HepG2 (cell line): Measurements from ENCODE around the gene SNX15. TPM values are rescaled to one million over a fixed set of nuclear protein-coding genes. Genes with fewer than 3 reads are reported as not detected.
A peak's percentile ranks its signal among the peaks of the same experiment; 100 is the strongest.

Experiments used
- FOXA3 ChIP-seq: IDR thresholded peaks from 2 replicates; pipeline ENCODE4 v1.6.1; 2016; ENCODE audit warnings: missing genetic modification reagents, missing compliant biosample characterization
- PAXIP1 ChIP-seq: sonication (generic); formaldehyde crosslinking; conservative IDR thresholded peaks from 2 replicates; pipeline ENCODE4 v1.4.0; 2020; ENCODE audit warnings: mild to moderate bottlenecking, missing genetic modification reagents, moderate library complexity
- SAP130 ChIP-seq: IDR thresholded peaks from 2 replicates; pipeline ENCODE4 v1.6.1; 2016; ENCODE audit warnings: low read depth
- SOX13 ChIP-seq, 3 experiments: fragments of 450-650 bp in 1 of 3; sonication (generic) in 1 of 3; formaldehyde crosslinking in 1 of 3; IDR thresholded peaks in 2 of 3; conservative IDR thresholded peaks in 1 of 3; 2 replicates each; pipeline versions ENCODE4 v1.5.0 to v1.6.1; 2016 to 2020; ENCODE audit warnings: antibody characterized with exemption in 1 of 3, mild to moderate bottlenecking in 1 of 3, missing compliant biosample characterization in 1 of 3, missing genetic modification reagents in 1 of 3, moderate library complexity in 1 of 3
- SP1 ChIP-seq, 2 experiments: fragments of 450-650 bp in 1 of 2; sonication (generic) in 1 of 2; formaldehyde crosslinking in 1 of 2; IDR thresholded peaks; 2 replicates each; pipeline versions ENCODE4 v1.4.0 to v1.6.1; 2016 to 2020; ENCODE audit warnings: missing genetic modification reagents in 1 of 2
- TEAD3 ChIP-seq: optimal IDR thresholded peaks from 2 replicates; pipeline ENCODE3; 2016; ENCODE audit warnings: borderline replicate concordance
- TGIF2 ChIP-seq: IDR thresholded peaks from 2 replicates; pipeline ENCODE4 v1.6.1; 2016; ENCODE audit warnings: control low read depth, missing compliant biosample characterization
- UBTF ChIP-seq: sonication (generic); formaldehyde crosslinking; IDR thresholded peaks from 2 replicates; pipeline ENCODE4 v1.4.0; 2020; ENCODE audit warnings: mild to moderate bottlenecking, missing genetic modification reagents
- XBP1 ChIP-seq: sonication (generic); formaldehyde crosslinking; IDR thresholded peaks from 2 replicates; pipeline ENCODE4 v1.5.0; 2020; ENCODE audit warnings: missing genetic modification reagents
- ZNF30 ChIP-seq: sonication (generic); formaldehyde crosslinking; IDR thresholded peaks from 2 replicates; pipeline ENCODE4 v1.5.0; 2020; ENCODE audit warnings: mild to moderate bottlenecking, missing genetic modification reagents
- ZNF350 ChIP-seq: sonication (generic); formaldehyde crosslinking; IDR thresholded peaks from 2 replicates; pipeline ENCODE4 v1.4.0; 2020; ENCODE audit warnings: mild to moderate bottlenecking, low read depth, missing genetic modification reagents, borderline replicate concordance
- ZNF367 ChIP-seq: sonication (generic); formaldehyde crosslinking; IDR thresholded peaks from 2 replicates; pipeline ENCODE4 v1.4.0; 2020; ENCODE audit warnings: missing genetic modification reagents, borderline replicate concordance
- ZNF678 ChIP-seq: sonication (generic); formaldehyde crosslinking; IDR thresholded peaks from 2 replicates; pipeline ENCODE4 v1.4.0; 2020; ENCODE audit warnings: mild to moderate bottlenecking, missing genetic modification reagents
- ZSCAN25 ChIP-seq: sonication (generic); formaldehyde crosslinking; IDR thresholded peaks from 2 replicates; pipeline ENCODE4 v1.8.0; 2022; ENCODE audit warnings: mild to moderate bottlenecking, missing genetic modification reagents
- polyA plus RNA-seq, 8 experiments: library from polyadenylated mRNA; depleted of rRNA in 3 of 8; stranded (reverse) in 7 of 8; unstranded in 1 of 8; fragments of >200 nt; fragmentation: Illumina TruSeq in 4 of 8; extraction: Trizol in 4 of 8; gene quantifications; 2 replicates each; pipeline versions ENCODE4 v1.2.1 to v1.2.3, GENCODE V29; 2011 to 2016; ENCODE audit warnings: low read depth in 4 of 8, missing spikeins in 1 of 8, mixed read lengths in 1 of 8; ENCODE audit not compliant: insufficient read depth in 1 of 8
- total RNA-seq, 5 experiments: library from RNA; depleted of rRNA; stranded (reverse); fragments of >200 nt; fragmentation: Illumina TruSeq; extraction: Trizol; gene quantifications; 2 replicates each; pipeline ENCODE4 v1.2.3, GENCODE V29; 2016; ENCODE audit warnings: low read depth in 1 of 5
- TF ChIP-seq, protein P1 (sequence below): sonication (generic); formaldehyde crosslinking; IDR thresholded peaks from 2 replicates; pipeline ENCODE4 v1.4.0; 2020; ENCODE audit warnings: missing genetic modification reagents
- TF ChIP-seq, protein P2 (sequence below): IDR thresholded peaks from 2 replicates; pipeline ENCODE4 v1.6.1; 2016

The SNX15 gene
- total and polyA plus RNA-seq, 2 of the 13 experiments (the other 11 are each of a cell fraction or from before 2014, with no cell fraction given) = 19.1 to 22.6 TPM

GRCh38 chr11:65027213-65028067, at the start of gene SNX15 (continued):
- TF ChIP-seq SOX13 (IDR thresholded peaks at IDR 0.05) = no peak
- TF ChIP-seq SOX13 (CRISPR knock-in tag; conservative IDR thresholded peaks at IDR 0.05 in 1 of 2, IDR thresholded peaks at IDR 0.05 in 1 of 2) = peak in 1 of 2 experiments; percentile 14; a peak in 1 of 4 replicates
- TF ChIP-seq, protein P1, sequence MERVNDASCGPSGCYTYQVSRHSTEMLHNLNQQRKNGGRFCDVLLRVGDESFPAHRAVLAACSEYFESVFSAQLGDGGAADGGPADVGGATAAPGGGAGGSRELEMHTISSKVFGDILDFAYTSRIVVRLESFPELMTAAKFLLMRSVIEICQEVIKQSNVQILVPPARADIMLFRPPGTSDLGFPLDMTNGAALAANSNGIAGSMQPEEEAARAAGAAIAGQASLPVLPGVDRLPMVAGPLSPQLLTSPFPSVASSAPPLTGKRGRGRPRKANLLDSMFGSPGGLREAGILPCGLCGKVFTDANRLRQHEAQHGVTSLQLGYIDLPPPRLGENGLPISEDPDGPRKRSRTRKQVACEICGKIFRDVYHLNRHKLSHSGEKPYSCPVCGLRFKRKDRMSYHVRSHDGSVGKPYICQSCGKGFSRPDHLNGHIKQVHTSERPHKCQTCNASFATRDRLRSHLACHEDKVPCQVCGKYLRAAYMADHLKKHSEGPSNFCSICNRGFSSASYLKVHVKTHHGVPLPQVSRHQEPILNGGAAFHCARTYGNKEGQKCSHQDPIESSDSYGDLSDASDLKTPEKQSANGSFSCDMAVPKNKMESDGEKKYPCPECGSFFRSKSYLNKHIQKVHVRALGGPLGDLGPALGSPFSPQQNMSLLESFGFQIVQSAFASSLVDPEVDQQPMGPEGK = 0 out of 2 replicates have a peak, but pooled peaks have one; percentile 40
- TF ChIP-seq ZNF350 (CRISPR knock-in tag) = peak; percentile 83; the same call in 1 of the 2 replicates
- TF ChIP-seq TGIF2 = peak; percentile 18; the same call in 1 of the 2 replicates
- TF ChIP-seq TEAD3 (CRISPR knock-in tag) = peak; percentile 6
- TF ChIP-seq ZNF367 (CRISPR knock-in tag) = no peak
- peak; percentile 82 for TF ChIP-seq UBTF (CRISPR knock-in tag)
- no peak for TF ChIP-seq SP1 (IDR thresholded peaks at IDR 0.05)
- peak; percentile 50 for TF ChIP-seq SP1 (CRISPR knock-in tag; IDR thresholded peaks at IDR 0.05)
- no peak for TF ChIP-seq XBP1 (CRISPR knock-in tag)
- peak; percentile 58 for TF ChIP-seq PAXIP1 (CRISPR knock-in tag)
- TF ChIP-seq FOXA3 = peak; percentile 14; the same call in 1 of the 2 replicates
- no peak for TF ChIP-seq ZNF30 (CRISPR knock-in tag)
- TF ChIP-seq ZSCAN25 (CRISPR knock-in tag) = peak; percentile 86
- TF ChIP-seq ZNF678 (CRISPR knock-in tag) = no peak
- TF ChIP-seq, protein P2, sequence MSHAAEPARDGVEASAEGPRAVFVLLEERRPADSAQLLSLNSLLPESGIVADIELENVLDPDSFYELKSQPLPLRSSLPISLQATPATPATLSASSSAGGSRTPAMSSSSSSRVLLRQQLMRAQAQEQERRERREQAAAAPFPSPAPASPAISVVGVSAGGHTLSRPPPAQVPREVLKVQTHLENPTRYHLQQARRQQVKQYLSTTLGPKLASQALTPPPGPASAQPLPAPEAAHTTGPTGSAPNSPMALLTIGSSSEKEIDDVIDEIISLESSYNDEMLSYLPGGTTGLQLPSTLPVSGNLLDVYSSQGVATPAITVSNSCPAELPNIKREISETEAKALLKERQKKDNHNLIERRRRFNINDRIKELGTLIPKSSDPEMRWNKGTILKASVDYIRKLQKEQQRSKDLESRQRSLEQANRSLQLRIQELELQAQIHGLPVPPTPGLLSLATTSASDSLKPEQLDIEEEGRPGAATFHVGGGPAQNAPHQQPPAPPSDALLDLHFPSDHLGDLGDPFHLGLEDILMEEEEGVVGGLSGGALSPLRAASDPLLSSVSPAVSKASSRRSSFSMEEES = peak; percentile 39; the same call in 1 of the 2 replicates
- peak; percentile 89 for TF ChIP-seq SAP130 (CRISPR knock-in tag)
